ENCODE data around the gene TMEM106C. TPM values are rescaled to one million over a fixed set of nuclear protein-coding genes. Genes with fewer than 3 reads are reported as not detected.
A peak's percentile ranks its signal among the peaks of the same experiment; 100 is the strongest.

TMEM106C gene
- total and polyA plus RNA-seq, 9 of the 15 experiments (the other 6 are each of a cell fraction or from before 2014, with no cell fraction given) = 37.6 to 183 (median 57.2) TPM

DNA sequence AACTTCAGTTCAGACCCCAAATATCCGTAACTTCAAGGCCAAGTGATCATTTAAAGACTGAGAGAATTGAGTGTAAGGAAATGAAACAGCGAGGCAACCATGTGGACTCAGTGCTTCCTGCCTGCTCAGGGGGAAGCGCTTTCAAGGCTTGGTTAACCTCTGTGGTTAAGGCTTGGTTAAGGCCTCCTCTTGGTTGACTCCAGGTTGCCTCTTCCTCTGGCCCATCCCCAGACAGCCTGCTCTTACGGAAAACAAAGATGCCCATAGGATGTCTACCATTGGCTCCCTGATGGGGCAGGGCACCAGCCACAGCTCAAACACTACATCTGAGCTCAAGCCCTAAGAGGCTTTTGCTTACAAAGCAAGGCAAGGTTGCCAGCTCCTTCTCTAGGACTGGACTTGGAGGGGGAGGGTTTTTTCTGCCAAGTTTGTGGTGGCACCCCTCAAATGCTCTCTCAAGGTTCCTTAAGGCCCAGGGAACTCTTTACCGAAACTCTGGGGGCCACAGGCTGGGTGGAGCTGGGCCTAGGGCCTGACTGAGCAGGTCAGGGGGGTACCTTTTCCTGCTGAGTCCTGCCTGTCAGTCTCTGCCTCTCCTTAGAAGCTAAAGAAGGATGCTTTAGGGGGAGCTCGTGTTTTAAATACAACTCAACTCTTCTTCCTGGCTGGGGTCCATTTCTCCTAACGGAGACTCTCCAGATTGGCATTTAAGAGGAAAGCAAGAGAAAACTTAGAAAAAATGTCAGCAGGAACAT is 27.1 kb downstream of the TMEM106C start:
- CTCF ChIA-PET (ENCODE audit: low intra/inter-chr PET ratio) = interaction anchor here (1.6 kb wide), 1 partner anchor 199 kb away, joined by 4 read pairs; no protein-coding TSS in a partner anchor
- BruUV-seq (replicated peaks) = no TSS peak
- Histone ChIP-seq H3K9me1 (ENCODE audit: control insufficient read depth, insufficient read depth, low read length) (no peaks in the 10 kb centered on the region), H3K4me2 (ENCODE audit: insufficient read depth, low read length) (no peak overlapping the region), H3K9me3 (replicated peaks; ENCODE audit: control insufficient read depth, insufficient read depth, low read depth, low read length) (no peaks in the 10 kb centered on the region), H3K27ac (ENCODE audit: extremely low read depth, low read depth, low read length) (no peak overlapping the region), H2AFZ (ENCODE audit: low read depth, low read length) (no peak overlapping the region), H3K4me3 (no peak overlapping the region), H4K20me1 (replicated peaks; ENCODE audit: control insufficient read depth, insufficient read depth, low read length) (0 out of 2 replicates have a peak, but pooled peaks cover 6% of the 10 kb centered on the region), H3K4me1 (replicated peaks in 1 of 2; ENCODE audit: control insufficient read depth in 2 of 2, insufficient read depth in 2 of 2, low read length in 2 of 2) (no peaks in the 10 kb centered on the region; a peak in 1 of 5 replicates), H3K9ac (ENCODE audit: insufficient read depth in 1 of 2, low read depth in 2 of 2, low read length in 2 of 2) (peak overlapping the region in 1 of 2 experiments; percentile 26; a peak in 2 of 4 replicates), H3K27me3 (ENCODE audit: control insufficient read depth in 2 of 2, insufficient read depth in 2 of 2, low read length in 2 of 2) (peaks cover 50 to 96% of the 10 kb centered on the region in 2 experiments), H3K36me3 (ENCODE audit: control insufficient read depth, insufficient read depth, low read length) (no peaks in the 10 kb centered on the region), H3K79me2 (ENCODE audit: control insufficient read depth, insufficient read depth, low read length) (no peaks in the 10 kb centered on the region)
- DNase-seq (ENCODE audit: extremely low read depth in 1 of 4, low spot score in 3 of 4) (no peak), ATAC-seq (no peak), FAIRE-seq (no peak)
- WGBS (ENCODE audit: insufficient coverage, low coverage, missing lambda C conversion rate) = 8% methylated on average over 7 of the region's 7 CpGs
- TF ChIP-seq LEF1 (IDR thresholded peaks at IDR 0.05) (no peak), IFI16 (CRISPR knock-in tag; IDR thresholded peaks at IDR 0.05) (no peak), JUN (IDR thresholded peaks at IDR 0.05; ENCODE audit: borderline replicate concordance, low read depth, low read length) (no peak), JUN (CRISPR knock-in tag; IDR thresholded peaks at IDR 0.05; ENCODE audit: borderline replicate concordance) (no peak), ARHGAP35 (IDR thresholded peaks at IDR 0.05; ENCODE audit: partially characterized antibody) (no peak)
- TF ChIP-seq, protein P1, sequence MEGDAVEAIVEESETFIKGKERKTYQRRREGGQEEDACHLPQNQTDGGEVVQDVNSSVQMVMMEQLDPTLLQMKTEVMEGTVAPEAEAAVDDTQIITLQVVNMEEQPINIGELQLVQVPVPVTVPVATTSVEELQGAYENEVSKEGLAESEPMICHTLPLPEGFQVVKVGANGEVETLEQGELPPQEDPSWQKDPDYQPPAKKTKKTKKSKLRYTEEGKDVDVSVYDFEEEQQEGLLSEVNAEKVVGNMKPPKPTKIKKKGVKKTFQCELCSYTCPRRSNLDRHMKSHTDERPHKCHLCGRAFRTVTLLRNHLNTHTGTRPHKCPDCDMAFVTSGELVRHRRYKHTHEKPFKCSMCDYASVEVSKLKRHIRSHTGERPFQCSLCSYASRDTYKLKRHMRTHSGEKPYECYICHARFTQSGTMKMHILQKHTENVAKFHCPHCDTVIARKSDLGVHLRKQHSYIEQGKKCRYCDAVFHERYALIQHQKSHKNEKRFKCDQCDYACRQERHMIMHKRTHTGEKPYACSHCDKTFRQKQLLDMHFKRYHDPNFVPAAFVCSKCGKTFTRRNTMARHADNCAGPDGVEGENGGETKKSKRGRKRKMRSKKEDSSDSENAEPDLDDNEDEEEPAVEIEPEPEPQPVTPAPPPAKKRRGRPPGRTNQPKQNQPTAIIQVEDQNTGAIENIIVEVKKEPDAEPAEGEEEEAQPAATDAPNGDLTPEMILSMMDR (IDR thresholded peaks at IDR 0.05 in 2 of 3, conservative IDR thresholded peaks at IDR 0.05 in 1 of 3; ENCODE audit: insufficient read depth in 2 of 3, low read depth in 1 of 3, low read length in 3 of 3) = peak in 1 of 3 experiments; percentile 19; a peak in 1 of 6 replicates
- TF ChIP-seq, protein P2, sequence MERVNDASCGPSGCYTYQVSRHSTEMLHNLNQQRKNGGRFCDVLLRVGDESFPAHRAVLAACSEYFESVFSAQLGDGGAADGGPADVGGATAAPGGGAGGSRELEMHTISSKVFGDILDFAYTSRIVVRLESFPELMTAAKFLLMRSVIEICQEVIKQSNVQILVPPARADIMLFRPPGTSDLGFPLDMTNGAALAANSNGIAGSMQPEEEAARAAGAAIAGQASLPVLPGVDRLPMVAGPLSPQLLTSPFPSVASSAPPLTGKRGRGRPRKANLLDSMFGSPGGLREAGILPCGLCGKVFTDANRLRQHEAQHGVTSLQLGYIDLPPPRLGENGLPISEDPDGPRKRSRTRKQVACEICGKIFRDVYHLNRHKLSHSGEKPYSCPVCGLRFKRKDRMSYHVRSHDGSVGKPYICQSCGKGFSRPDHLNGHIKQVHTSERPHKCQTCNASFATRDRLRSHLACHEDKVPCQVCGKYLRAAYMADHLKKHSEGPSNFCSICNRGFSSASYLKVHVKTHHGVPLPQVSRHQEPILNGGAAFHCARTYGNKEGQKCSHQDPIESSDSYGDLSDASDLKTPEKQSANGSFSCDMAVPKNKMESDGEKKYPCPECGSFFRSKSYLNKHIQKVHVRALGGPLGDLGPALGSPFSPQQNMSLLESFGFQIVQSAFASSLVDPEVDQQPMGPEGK (CRISPR knock-in tag; IDR thresholded peaks at IDR 0.05; ENCODE audit: borderline replicate concordance) = no peak
- POLR2A ChIA-PET = interaction anchor here (0.6 to 1.4 kb wide), 4 partner anchors 9 to 563 kb away, joined by 3 to 4 read pairs (median 3); partner anchors contain the start of gene TMEM106C
- in situ Hi-C loops (cut with MboI) = no loop called here
- intact Hi-C loops (cut with micrococcal nuclease) = loop anchor here (10.0 kb wide), 1 partner anchor 174 kb away; no protein-coding TSS in a partner anchor
